ENCODE results near the gene ARMC9.

The ARMC9 gene

GRCh38 chr2:231318954-231319353 lies 120.5 kb downstream of the ARMC9 start:
- no peak for DNase-seq

- DNase-seq = no peak
Measured at GRCh38 chr2:231319867-231320266, 121.4 kb downstream of the ARMC9 start.

GRCh38 chr2:231321021-231321420 lies 122.6 kb downstream of the ARMC9 start:
- no peak for DNase-seq

- DNase-seq = no peak
Measured at GRCh38 chr2:231321556-231322334, 123.3 kb downstream of the ARMC9 start.

- no peak for DNase-seq
Measured at GRCh38 chr2:231323316-231323715, 124.9 kb downstream of the ARMC9 start.

GRCh38 chr2:231325826-231326225 lies 127.4 kb downstream of the ARMC9 start:
- no peak for DNase-seq

GRCh38 chr2:231326404-231326803 lies 128.0 kb downstream of the ARMC9 start:
- no peak for DNase-seq

GRCh38 chr2:231330311-231330710 lies 131.9 kb downstream of the ARMC9 start:
- DNase-seq = no peak

GRCh38 chr2:231331533-231331932 lies 133.1 kb downstream of the ARMC9 start:
- no peak for DNase-seq

- no peak for DNase-seq
Measured at GRCh38 chr2:231332388-231332787, 134.0 kb downstream of the ARMC9 start.

GRCh38 chr2:231332872-231333500 lies 134.6 kb downstream of the ARMC9 start:
- no peak for DNase-seq

GRCh38 chr2:231334179-231334930 lies 135.9 kb downstream of the ARMC9 start:
- no peak for DNase-seq

GRCh38 chr2:231334981-231335380 lies 136.6 kb downstream of the ARMC9 start:
- no peak for DNase-seq

GRCh38 chr2:231335591-231335990 lies 137.2 kb downstream of the ARMC9 start:
- no peak for DNase-seq

GRCh38 chr2:231336236-231336635 lies 137.8 kb downstream of the ARMC9 start:
- DNase-seq = no peak

- no peak for DNase-seq
Measured at GRCh38 chr2:231336700-231337099, 138.3 kb downstream of the ARMC9 start.

GRCh38 chr2:231337807-231338759 lies 139.7 kb downstream of the ARMC9 start:
- no peak for DNase-seq

- no peak for DNase-seq
Measured at GRCh38 chr2:231339316-231339715, 140.9 kb downstream of the ARMC9 start.

GRCh38 chr2:231341100-231341499 lies 142.7 kb downstream of the ARMC9 start:
- DNase-seq = no peak

GRCh38 chr2:231342061-231342711 lies 143.8 kb downstream of the ARMC9 start:
- no peak for DNase-seq

- DNase-seq = no peak
Measured at GRCh38 chr2:231343006-231343710, 144.7 kb downstream of the ARMC9 start.
